Right lobe of liver (tissue), 6 donors: ENCODE measurements around the gene CDH23. TPM values are rescaled to one million over a fixed set of nuclear protein-coding genes. Genes with fewer than 3 reads are reported as not detected.

ENCODE experiments used
- ATAC-seq, 4 donors: fragments of 200-7000 bp; cut with Tn5 transposase; one replicate each; pipeline ENCODE4 v1.9.1; 2020; ENCODE audit warnings: mild to moderate bottlenecking in 4 of 4, moderate library complexity in 4 of 4
- DNase-seq, 3 donors: peaks; one replicate each; pipeline ENCODE4 v3.0.0-alpha.2; 2020
- H3K27ac ChIP-seq, 3 donors: fragments of 200-600 bp; one replicate each; pipeline ENCODE4 v1.8.0; 2022
- H3K27me3 ChIP-seq, 2 donors: fragments of 200-600 bp; one replicate each; pipeline ENCODE4 v1.8.0; 2022
- H3K36me3 ChIP-seq, 4 donors: fragments of 200-600 bp; sonication (generic) in 1 of 4; one replicate each; pipeline versions ENCODE4 v1.5.1 to v1.8.0; 2017 to 2022; ENCODE audit warnings: control low read depth in 1 of 4
- H3K4me1 ChIP-seq, 4 donors: fragments of 200-600 bp; sonication (generic) in 1 of 4; one replicate each; pipeline versions ENCODE4 v1.5.1 to v1.8.0; 2017 to 2022; ENCODE audit warnings: control low read depth in 1 of 4
- H3K4me3 ChIP-seq, 3 donors: fragments of 200-600 bp; one replicate each; pipeline ENCODE4 v1.8.0; 2022
- H3K9me3 ChIP-seq, 4 donors: fragments of 200-600 bp; sonication (generic) in 1 of 4; one replicate each; pipeline versions ENCODE4 v1.5.1 to v1.8.0; 2017 to 2022; ENCODE audit warnings: control low read depth in 1 of 4
- POLR2A ChIP-seq: fragments of 450-650 bp; IDR thresholded peaks from one replicate; pipeline ENCODE4 v1.6.1; 2017; ENCODE audit warnings: antibody characterized with exemption, mild to moderate bottlenecking
- WGBS: methylation state at CpG from one replicate; pipeline ENCODE4 v1.1.6; 2018; ENCODE audit warnings: low coverage, low lambda C conversion rate; ENCODE audit not compliant: insufficient coverage; ENCODE audit errors: missing lambda C conversion rate; 5-methylcytosine and 5-hydroxymethylcytosine counted together
- intact Hi-C, 2 donors: fragments of 100-400 bp; cut with DNase I; formaldehyde crosslinking; loops; one replicate each; pipeline versions ENCODE4 v1.11.2 to v1.14.1; 2022
- total RNA-seq, 6 experiments: library from RNA; depleted of rRNA in 2 of 6; stranded (reverse); fragments of >200 nt in 2 of 6; fragmentation: NEBNext Ultra II Directional in 3 of 6; extraction: Animal tissue kit (Norgen Biotek cat#: 25700) in 3 of 6; gene quantifications; one replicate each; pipeline versions ENCODE4 v1.1.0 to v1.2.4, GENCODE V29; 2016 to 2023
- TF ChIP-seq, protein P1 (sequence below), 4 donors: fragments of 200-600 bp in 3 of 4; fragments of 450-650 bp in 1 of 4; IDR thresholded peaks; one replicate each; pipeline versions ENCODE4 v1.5.1 to v1.8.0; 2016 to 2022; ENCODE audit warnings: antibody characterized with exemption in 4 of 4, mild to moderate bottlenecking in 2 of 4
- donor health status: DM: no; HTN: yes; CAD: no.
- donor health status: DM: no; HTN: no; CAD: no.
- donor health status: DM: no; HTN: no; CAD: no.
- donor health status: DM: no; HTN: yes; CAD: no.
- donor health status: DM: no; HTN: yes; CAD: no.

The CDH23 gene
- total RNA-seq, 6 experiments from 2014 or later = 3.3 to 19.7 (median 6.3) TPM

DNA sequence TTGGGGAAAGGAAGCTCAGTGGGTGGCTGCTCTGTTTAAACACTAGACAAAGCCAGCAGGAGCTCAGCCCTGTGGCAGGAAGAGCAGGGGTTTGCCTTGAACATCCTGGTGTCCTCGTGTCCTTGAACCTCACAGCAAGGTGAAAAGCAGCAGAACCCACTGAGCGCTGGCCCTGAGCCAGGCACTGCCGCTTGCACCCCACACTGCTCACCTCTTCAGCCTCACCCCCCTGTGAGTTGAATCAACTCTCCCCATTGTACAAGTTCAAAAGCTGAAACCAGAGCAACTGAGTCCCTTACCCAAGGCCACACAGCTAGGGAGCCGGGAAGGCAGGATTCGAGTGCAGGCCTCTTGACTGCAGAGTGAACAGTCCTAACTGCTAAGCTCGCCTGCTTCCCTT lies 45.6 kb upstream of the CDH23 start:
- H3K27me3 ChIP-seq = no peaks in the 10 kb centered on the region

DNA sequence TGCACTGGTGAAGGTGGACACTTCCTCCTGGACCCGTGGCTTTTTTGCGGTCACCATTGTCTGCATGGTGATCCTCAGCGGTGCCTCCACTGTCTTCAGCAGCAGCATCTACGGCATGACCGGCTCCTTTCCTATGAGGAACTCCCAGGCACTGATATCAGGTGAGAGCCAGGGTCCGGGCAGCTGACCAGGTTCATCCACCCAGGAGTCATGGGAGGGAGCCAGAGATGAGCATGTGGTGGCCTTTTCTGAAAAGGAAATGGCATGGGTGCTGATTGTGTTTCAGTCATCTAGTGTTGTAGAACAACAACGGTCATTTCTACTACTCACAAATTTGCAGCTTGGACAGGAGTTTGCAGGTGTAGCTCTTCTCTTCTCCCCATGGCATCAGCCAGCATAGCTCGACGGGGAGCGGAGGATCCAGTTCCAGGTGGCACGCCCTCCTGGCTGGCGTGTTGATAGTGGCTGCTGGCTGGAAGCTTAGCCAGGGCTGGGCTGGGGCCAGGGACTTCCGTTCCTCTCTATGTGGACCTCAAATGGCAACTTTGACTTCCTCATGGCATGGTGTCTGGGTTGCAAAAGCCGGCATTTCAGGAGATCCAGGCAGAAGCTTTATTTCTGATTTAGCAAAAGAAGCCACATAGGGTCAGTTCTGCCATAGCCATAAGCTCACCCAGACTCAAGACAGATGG lies 44.9 kb upstream of the CDH23 start:
- intact Hi-C loops = no loop called here
- Histone ChIP-seq H3K27ac (no peak overlapping the region), H3K36me3 (peaks cover 0 to 21% (median 0%) of the 10 kb centered on the region in 4 donors), H3K4me1 (peaks cover 0 to 35% (median 12%) of the 10 kb centered on the region in 4 donors), H3K4me3 (no peak overlapping the region), H3K27me3 (no peaks in the 10 kb centered on the region), H3K9me3 (no peaks in the 10 kb centered on the region)
- TF ChIP-seq, protein P1, sequence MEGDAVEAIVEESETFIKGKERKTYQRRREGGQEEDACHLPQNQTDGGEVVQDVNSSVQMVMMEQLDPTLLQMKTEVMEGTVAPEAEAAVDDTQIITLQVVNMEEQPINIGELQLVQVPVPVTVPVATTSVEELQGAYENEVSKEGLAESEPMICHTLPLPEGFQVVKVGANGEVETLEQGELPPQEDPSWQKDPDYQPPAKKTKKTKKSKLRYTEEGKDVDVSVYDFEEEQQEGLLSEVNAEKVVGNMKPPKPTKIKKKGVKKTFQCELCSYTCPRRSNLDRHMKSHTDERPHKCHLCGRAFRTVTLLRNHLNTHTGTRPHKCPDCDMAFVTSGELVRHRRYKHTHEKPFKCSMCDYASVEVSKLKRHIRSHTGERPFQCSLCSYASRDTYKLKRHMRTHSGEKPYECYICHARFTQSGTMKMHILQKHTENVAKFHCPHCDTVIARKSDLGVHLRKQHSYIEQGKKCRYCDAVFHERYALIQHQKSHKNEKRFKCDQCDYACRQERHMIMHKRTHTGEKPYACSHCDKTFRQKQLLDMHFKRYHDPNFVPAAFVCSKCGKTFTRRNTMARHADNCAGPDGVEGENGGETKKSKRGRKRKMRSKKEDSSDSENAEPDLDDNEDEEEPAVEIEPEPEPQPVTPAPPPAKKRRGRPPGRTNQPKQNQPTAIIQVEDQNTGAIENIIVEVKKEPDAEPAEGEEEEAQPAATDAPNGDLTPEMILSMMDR (IDR thresholded peaks at IDR 0.05) = no peak
- TF ChIP-seq POLR2A = no peak
- DNase-seq (peak; percentile 89 to 94 (median 91)), ATAC-seq (peak; percentile 82 to 83 (median 83))
- WGBS = 55% methylated on average over 4 of the region's 14 CpGs

More for the DNA sequence above, 45.6 kb upstream of the CDH23 start:
- Histone ChIP-seq H3K4me1 (peaks cover 0 to 42% (median 12%) of the 10 kb centered on the region in 4 donors), H3K27ac (no peak overlapping the region), H3K4me3 (no peak overlapping the region), H3K36me3 (peaks cover 0 to 14% (median 0%) of the 10 kb centered on the region in 4 donors), H3K9me3 (no peaks in the 10 kb centered on the region)
- DNase-seq (no peak), ATAC-seq (no peak)
- intact Hi-C loops = no loop called here
- 80% methylated on average over 1 of the region's 6 CpGs for WGBS
- no peak for TF ChIP-seq POLR2A
- TF ChIP-seq, protein P1 (IDR thresholded peaks at IDR 0.05) = no peak

DNA sequence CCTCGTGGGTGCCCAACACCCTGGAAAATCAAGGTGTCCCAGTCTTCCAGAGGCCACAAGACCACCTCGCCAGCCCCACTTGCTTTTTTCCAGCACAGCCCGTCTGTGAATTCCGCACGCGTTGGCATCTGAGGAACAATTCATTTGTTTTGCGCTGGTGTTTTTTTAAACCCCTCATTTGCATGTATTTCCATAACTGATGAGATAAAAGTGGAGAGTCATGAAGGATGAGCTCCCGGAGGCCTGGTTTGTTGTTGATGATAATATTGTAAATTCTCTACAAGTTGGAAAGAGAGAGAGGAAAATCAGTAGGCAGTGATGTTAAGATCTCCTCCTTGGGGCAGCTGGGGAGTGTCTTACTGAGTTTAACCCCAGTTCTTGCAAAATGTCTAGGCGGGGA lies 43.1 kb upstream of the CDH23 start:
- Histone ChIP-seq H3K27ac (no peak overlapping the region), H3K36me3 (peaks cover 0 to 38% (median 1%) of the 10 kb centered on the region in 4 donors), H3K4me1 (peaks cover 0 to 20% (median 5%) of the 10 kb centered on the region in 4 donors), H3K27me3 (no peaks in the 10 kb centered on the region), H3K9me3 (no peaks in the 10 kb centered on the region), H3K4me3 (no peak overlapping the region)
- ATAC-seq (no peak), DNase-seq (no peak)
- no peak for TF ChIP-seq POLR2A
- 73% methylated on average over 8 of the region's 9 CpGs for WGBS
- intact Hi-C loops = no loop called here

DNA sequence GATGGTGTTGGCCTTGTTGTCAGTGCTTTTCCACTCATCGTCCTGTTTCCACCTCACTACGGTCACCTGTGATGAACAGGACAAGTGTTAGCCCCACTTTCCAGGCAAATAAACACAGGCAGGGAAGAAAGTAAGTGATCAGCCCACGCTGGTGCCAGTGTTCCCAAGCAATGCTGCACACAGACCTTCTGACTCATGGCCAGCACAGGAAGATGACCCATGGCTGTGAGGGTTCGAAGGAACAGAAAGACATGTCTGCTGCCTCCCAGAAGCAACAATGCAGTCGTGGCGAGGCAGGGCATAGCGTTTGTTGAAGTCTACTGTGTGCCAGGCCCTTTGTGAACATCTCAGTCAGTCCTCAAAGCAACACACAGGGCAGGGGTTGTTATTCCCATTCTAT lies 41.9 kb upstream of the CDH23 start:
- no peak for DNase-seq
- Histone ChIP-seq H3K4me3 (no peak overlapping the region), H3K27ac (no peak overlapping the region), H3K36me3 (peaks cover 0 to 50% (median 1%) of the 10 kb centered on the region in 4 donors), H3K4me1 (peaks cover 0 to 17% (median 4%) of the 10 kb centered on the region in 4 donors), H3K27me3 (no peaks in the 10 kb centered on the region), H3K9me3 (no peaks in the 10 kb centered on the region)
- WGBS = 92% methylated on average over 2 of the region's 7 CpGs
- ATAC-seq = no peak
- no peak for TF ChIP-seq POLR2A
- TF ChIP-seq, protein P1 (IDR thresholded peaks at IDR 0.05) = no peak
- intact Hi-C loops = no loop called here

DNA sequence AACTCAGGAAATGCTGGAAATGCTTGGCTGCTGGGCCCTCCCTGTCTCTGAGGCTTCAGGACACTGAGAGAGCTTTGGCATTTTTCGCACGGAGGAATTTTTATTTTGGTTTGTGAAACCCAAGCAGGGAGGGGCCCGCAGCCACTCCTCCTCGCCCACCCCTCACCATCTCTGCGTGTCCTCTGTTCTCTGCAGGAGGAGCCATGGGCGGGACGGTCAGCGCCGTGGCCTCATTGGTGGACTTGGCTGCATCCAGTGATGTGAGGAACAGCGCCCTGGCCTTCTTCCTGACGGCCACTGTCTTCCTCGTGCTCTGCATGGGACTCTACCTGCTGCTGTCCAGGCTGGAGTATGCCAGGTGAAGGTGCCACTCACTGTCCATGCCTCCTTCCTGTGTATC lies 40.8 kb upstream of the CDH23 start:
- DNase-seq (no peak), ATAC-seq (no peak)
- intact Hi-C loops = no loop called here
- Histone ChIP-seq H3K4me1 (peaks cover 0 to 16% (median 4%) of the 10 kb centered on the region in 4 donors), H3K27ac (no peak overlapping the region), H3K4me3 (no peak overlapping the region), H3K36me3 (peaks cover 0 to 51% (median 1%) of the 10 kb centered on the region in 4 donors), H3K9me3 (no peaks in the 10 kb centered on the region), H3K27me3 (no peaks in the 10 kb centered on the region)
- WGBS = 95% methylated on average over 7 of the region's 12 CpGs
- TF ChIP-seq, protein P1 (IDR thresholded peaks at IDR 0.05) = no peak
- no peak for TF ChIP-seq POLR2A
